HG02798 (cell line): Measurements from ENCODE around the gene ZEB2.

Experiments
- ATAC-seq: cut with Tn5 transposase; IDR thresholded peaks from one replicate; pipeline ENCODE4 v1.9.1; 2021; ENCODE audit warnings: mild to moderate bottlenecking; ENCODE audit not compliant: unreplicated experiment, poor library complexity

Gene ZEB2

DNA sequence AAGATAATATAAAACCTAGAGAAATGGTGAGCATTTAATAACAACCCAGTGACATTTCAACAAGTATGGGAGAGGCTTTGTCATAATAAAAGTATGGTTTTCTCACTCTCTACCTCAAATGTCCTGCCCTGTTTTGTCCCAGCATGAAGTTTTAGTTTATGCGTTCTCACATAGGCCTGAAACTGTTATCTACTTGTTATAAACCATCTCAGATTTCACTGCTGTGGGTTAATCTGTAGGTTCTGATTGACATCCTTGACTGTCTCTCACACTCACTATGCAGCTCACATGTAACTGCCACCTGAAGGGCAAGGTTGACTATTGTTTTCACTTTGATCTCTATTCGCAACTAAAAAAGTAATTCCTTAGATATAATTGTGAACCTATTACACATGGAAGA lies 44.9 kb downstream of the ZEB2 start:
- peak; percentile 38 for ATAC-seq

DNA sequence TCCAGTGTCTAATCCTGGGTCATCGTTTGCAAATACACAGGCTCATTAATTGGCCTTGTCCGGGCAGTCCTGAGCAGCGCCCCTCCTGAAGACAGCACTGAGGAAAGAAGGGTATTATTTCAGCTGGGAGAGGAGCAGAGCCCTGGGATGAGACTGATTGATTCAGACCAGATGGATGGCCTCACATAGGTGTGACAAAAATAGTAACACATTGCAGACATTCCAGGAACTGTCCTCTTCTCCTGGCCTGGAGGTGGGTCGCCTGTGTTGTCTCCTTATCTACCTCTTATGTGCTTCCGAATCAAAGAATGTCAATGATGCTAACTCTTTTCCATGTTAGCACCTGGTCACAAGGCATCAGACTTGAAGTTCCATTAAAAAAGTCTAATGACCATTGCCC lies 45.9 kb downstream of the ZEB2 start:
- no peak for ATAC-seq

DNA sequence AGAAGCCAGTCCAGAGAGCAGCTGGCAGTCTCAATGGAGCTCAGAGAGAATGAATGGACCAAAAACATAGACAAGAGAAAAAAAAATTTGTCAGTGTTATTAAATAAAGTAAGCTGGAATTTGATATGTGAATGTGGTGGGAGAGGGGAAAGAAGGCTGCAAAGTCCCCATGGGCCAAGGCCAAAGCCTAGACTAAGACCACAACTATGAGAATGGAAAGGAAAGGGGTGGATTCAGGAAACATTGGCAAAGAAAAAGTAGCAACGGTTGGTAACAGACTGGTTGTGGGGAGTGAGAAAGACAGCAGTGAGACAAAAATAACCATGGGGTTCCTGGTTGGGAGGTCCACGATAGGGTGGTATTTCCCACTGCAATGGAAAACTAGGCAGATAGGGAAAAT lies 47.0 kb downstream of the ZEB2 start:
- ATAC-seq = no peak

DNA sequence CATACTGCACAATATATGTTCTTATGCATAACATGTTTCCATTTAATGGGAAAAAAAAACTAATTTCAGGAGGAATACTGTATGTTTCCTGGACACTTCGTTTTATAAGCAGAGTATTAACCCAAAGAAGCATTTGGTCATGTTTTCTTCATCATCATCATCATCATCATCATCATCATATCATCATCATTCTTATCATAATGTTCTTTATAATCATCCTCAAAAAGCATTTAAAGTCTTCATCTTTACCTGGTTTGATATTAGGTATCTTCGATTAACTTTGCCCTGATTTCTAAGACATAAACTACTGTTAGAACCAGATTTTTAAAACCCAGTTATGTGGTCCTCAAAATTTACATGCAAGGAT lies 47.9 kb downstream of the ZEB2 start:
- no peak for ATAC-seq

DNA sequence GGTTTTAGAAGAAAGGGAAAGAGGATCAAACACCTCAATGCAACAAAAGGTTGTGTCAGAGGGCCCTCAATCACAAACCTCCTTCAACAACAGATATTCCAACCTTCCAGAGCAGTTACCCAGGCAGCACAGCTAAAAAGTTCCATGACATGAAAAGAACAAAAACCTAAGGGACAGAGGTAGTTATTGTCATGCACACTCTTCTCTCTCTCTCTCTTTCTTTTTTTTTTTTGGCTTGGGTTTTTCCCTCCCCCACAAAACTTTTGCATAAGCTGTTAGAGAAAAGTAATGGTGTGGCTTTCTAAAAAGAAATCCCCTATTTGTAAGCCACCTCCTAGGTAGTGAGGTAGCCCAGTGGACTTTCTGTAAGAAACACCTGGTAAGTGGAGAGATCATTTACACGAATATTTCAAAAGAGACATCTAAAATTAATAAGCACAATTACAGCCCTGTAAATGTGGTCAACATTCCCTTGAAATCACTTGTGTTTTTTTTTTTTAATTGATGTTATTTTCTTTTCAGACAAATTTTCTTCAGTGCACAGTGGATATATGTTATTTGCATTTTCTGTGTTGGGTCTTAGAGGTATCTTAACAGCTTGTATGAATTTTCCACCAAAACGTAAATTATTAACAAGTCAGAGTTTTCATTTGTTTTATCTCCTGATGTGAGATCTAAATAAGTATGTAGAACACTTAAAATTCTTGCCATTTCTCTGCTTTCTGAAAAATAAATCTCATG lies 48.4 kb downstream of the ZEB2 start:
- peak; percentile 83 for ATAC-seq

DNA sequence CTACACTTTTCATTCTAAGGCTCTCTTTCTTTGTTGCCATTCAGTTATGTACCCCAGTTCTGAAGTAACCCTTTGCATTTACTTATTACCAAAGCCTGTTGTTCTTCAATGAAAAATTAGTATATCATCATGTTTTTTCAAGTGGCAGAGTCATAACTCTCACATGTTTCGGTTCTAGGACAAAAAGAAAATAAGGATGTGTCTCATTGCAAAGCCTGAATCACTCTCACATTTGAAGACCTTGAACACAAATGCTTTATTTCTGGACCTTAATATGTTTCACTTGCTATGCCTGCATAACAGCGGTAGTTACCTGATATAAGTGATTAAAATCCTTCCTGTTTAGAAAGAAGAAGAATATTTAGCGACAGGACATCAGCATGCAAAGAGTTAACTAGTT lies 49.1 kb downstream of the ZEB2 start:
- no peak for ATAC-seq

DNA sequence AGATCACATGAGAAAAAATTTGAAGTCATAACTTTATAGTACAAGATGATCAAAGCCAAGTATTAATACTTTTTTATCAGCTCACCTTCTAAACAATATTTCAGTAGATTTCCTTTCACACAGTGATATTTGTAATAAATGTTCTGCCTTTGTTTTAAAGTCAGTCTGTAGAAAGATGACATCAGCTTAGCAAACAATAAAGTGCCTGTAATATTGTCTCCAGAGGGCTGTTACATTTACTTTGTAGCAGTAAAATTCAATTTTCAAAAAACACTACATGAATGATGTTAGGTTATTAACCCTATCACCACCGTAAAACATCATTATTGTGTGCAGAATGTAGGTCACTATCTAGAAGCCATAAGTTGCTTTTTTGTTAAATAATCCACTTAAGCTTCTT lies 49.6 kb downstream of the ZEB2 start:
- ATAC-seq = no peak

DNA sequence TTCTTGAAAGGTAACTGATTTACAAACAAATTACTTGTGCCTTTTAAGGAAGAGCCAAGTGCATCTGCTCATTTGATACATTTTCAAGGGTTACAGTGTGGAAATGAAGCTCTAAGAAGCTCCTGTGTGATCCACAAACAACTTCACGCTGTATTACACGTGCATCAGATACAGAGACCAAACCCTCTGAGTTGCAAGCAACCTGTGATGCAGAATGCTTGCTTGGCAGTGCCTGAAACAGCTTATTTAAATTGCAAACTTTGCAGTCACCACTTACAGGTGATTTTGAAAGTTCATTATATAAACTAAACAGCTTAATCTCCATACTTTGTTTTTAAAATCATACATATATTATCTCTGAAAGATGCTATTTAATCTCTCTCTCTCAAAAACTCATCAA lies 50.1 kb downstream of the ZEB2 start:
- ATAC-seq = no peak

DNA sequence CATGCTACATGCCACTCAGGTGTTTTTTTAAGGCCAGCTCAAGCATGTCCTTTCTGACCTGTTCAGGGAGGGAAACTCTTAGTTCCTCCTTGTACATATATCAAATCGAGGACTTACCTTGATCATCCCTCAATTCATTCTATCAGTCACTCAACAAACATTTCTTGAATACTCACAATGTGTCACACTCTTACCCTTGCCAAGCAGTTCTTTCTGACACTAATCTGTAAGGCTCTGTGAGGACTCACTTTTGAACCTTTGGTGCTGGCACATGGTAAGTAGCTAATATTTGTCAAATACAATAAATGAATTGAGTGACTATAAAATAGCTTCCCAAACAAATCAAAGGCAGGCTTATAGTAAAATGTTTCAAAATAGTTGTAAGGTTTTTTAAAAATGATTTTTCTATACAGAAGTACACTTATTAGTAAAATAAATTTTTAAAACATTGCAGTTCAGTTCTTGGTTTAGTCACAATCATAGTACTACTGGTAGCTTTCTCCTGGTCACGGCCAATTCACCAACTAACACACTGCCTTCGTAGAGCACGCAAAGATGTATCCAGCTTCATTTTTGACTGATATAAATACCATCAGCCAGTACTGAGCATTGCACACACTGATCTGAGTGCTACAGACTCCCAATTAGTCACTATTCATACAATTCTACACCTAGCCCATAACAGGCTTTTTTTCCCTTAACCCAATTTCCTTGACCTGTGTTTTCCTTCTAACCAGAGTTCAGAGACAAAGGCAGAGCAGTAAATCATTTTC lies 50.9 kb downstream of the ZEB2 start:
- no peak for ATAC-seq

DNA sequence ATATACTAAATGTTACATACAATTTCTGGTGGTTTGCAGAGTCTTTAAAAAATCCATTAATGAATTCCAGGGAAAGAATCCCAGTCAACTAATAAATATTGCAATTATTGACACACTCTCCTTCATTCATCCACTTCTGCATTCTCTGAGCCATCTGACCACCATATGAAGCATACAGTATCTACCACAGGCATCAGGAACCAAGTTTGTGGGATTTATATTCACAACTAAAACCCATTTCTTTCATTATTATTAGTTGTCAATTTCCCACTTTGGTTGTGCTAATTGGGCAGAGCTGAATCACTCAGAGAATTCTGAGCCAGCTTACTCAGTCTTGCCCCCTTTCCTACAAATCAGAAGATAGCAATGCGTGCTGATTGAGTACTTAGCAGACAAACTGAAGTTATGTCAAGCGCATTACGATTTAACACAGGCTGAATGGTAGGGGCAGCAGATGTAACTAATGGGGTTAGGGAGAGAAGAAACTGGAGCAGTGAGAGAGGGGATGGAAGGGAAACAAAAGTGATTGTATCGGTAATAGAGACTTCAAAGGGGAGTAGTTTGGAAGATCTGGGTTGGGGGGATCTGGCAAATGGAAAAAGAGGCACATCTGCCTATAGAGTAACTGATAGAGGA lies 52.3 kb downstream of the ZEB2 start:
- ATAC-seq = no peak

DNA sequence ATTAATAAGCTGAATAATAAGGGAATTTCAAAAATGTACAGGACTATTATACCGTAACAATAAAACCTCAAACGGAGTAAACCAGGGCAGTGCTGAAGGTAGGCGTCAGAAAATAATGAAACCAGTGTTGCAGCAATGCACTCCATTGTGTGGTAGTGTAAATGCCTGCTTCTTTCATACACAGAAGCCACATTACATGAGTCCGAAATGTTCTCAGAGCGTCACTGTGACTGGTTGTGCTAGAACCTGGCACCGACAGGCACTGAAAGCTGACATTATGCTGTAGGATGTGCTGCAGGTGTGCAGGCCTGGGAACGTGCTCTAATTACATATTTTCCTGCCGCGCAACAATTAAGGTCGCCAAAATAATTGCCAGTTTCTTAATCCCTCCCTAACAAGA lies 53.3 kb downstream of the ZEB2 start:
- no peak for ATAC-seq

DNA sequence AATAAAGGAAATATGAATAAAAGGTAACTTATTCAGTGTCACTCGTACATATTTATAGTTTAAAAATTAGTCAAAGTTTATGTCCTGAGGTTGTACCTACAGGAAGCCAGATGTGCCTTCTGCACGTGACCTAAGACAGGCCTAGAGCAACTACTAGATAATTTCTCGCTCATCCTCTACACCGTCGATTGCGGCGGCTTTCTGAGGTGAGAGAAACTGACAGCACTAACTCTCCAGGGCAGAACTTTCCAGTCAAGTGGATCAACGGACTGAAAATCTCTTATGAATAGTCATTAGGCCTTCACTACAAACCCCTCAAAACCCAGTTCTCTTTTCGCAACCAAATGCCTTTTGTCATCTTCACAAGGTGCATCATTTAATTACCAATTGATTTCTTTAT lies 54.2 kb downstream of the ZEB2 start:
- no peak for ATAC-seq

DNA sequence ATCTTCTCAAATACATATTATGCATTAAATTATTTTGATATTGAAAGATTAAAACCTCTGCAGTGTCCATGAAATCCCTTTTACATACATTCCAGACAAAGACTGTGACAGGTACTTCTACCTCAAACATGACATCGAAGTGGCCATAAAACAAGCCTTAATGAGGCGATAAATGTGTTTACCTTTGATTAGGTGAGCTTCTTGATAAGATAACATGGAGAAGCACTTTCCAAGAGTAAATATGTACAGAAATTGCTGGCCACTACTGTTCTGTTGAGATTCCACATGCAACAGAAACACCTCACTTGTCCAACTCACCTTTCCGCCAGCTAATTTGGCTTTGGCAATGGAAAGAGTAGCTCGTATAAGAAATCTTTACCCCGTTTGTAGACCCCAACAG lies 55.2 kb downstream of the ZEB2 start:
- no peak for ATAC-seq

DNA sequence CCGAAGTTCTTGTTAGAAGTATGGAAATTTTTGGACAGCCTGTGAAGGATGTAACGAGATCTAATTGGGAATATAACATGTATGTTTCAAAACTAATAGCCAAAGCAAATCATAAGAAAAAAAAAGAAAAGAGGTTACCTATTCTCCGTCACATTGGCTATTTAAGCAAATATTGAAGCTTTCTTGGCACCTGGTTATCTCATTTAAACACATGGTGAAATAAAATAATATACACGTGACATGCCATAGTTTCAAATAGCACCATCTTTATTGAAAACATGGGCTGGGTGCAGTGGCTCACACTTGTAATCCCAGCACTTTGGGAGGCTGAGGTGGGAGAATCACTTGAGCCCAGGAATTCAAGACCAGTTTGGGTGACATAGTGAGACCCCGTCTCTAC lies 56.7 kb downstream of the ZEB2 start:
- ATAC-seq = no peak

DNA sequence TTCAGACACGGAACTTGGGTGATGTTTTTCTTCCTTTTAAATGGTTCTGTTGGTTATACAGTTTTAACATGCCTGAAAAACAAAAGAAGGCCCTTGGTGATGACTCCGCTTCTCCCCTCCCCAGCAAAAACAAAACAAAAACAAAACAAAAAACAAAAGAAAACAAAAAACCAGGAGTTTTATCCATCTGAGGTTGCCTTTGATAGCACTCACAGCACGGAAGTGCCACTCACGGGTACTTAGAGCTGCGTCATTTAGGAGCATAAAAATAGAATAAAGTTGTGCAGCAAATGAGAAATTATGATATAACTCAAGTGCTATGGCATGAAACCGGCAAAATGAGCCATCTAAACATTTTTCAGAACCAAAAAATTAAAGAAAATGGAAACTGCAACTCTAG lies 57.7 kb downstream of the ZEB2 start:
- no peak for ATAC-seq

DNA sequence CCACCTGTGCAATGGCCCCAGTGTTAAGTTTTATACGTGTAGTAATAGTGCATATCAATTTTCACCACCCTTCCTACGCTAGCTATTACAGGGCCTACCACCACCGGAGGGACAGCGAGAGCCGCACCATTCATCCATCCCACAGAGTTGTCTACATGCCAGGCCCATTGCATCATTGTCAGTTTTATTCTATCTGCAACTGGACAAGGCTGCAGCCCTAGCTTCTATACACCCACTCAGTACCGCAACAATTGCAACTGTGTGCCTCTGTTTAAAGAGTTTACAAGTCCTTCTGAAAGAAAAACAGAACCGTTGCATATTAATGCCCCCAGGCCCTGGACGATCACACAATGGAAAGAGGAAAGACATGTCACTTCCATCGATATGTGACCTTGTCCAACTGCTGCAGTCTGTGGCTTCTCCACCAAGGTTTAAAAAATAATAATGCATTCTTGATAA lies 58.6 kb downstream of the ZEB2 start:
- no peak for ATAC-seq

DNA sequence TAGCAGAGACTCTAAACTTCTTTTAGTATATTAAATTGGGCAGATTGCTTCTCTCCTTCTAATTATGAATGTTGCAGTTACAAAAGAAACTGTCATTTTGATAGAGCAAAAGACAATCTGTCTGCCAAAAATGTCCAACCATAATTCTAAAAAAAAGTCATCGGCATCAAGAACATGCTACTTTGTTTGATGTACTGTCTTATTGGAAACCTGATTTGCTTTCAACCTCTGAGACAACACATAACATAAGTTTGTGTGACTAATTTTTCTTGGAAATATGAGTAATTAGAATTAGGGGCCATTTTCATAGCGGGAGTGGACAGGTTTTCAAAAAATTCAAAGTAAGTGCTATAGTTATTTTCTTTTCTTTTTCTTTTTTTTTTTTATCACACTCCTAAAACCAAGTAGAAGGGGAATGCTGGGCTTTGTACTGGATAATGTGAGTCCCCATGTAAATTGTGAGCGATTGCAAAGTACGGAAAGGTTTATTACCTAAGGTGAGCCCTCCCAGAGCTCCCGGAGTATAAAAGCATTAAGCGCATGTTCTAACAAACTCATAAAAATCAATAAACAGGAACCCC lies 59.1 kb downstream of the ZEB2 start:
- no peak for ATAC-seq

DNA sequence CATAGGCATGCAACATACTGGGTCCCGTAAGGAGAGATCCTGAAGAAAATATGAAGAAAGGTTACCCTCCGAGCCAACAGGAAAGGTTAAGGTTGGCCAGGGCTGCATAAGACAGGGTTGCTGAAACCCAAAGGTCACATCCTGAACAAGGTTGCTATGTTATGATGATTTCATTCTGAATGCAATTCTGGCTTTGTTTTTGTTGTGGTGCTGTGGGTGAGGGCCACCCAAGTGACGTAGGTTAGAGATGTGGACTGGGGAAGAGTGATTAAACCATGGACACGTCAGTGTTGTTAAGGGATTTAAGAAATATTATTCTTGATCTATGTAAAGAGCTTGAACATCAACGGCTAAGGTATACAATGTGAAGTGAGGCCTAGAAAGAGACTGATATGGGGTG lies 60.0 kb downstream of the ZEB2 start:
- ATAC-seq = no peak

DNA sequence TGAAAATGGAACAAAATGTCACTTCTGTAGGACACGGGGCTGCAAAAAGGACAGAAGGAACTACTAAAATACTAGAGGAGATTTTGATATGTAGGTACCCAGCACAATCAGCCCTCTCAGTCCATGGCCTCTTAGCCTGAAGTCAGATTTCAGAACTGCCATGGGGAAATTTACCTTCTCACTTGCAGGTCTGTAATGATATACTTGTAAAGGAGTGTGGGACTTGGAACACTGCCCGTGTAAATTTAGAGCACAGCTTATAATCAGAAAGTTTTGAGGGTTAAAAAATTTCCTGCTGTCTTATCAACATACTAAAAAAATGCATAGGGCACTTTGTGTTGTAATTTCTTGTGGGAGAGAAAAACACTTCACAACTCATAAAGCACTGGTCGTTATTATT lies 60.6 kb downstream of the ZEB2 start:
- ATAC-seq = no peak

DNA sequence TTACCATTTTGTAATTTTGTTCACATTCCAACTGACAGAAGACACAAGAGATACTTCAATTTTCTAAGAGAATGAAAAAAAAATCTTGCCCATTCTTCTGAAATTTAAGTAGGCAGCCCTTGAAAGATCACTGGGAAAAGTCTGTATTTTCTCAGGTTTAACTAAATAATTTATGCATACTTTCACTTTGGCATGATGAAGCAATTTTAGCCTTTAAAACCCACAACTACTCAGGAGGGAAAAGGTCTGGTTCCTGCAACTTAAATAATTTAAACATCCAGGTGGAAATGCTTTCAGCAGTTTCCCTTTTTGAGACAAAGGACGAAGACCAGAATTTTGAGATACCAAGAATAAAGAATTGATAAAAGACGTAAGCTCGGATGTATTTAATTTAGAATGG lies 61.4 kb downstream of the ZEB2 start:
- ATAC-seq = no peak

DNA sequence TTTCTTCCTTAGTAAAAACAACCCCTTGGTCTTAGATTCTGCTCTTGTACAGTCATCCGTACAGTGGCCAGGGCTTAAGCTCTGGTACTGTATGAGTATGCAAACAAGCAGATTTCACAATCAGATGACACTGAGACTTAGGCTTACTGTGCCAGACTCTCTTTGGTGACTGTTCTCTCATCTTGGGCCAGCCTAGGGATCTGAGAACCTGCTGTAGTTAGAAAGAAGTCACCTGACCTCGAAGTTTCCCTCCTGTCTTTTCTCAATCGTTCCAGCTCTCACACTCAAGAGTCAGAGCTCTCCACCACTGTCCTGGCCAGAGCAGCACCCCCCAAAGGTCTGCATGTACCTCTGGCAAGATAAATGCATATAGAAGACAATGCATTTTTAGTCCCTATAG lies 63.2 kb downstream of the ZEB2 start:
- peak; percentile 73 for ATAC-seq
